Activated T-cell treated with anti-CD3 and anti-CD28 coated beads for 48 hours (primary cell): ENCODE measurements around the gene OR51V1.
"Not testable (repeated sequence)": the region's sequence is repeated elsewhere in the genome, so short reads cannot be mapped to it uniquely, and the experiment has no call there.

Source experiments
- DNase-seq: peaks from one replicate; pipeline ENCODE4 v3.0.0-alpha.2; 2020; ENCODE audit warnings: low read depth

Gene OR51V1

GRCh38 chr11:5200582-5200981 is at the start of gene OR51V1:
Gene OR51V1 (minus strand): TSS chr11:5200682. CDS start chr11:5200682, 0 bp downstream.
- no peak for DNase-seq

- not testable (repeated sequence) for DNase-seq
Observed at GRCh38 chr11:5249807-5250396, 49.4 kb upstream of the OR51V1 start, which contains the start of gene HBG1. Gene HBG1 (minus strand): TSS chr11:5249857. CDS start chr11:5249804, 53 bp downstream.

GRCh38 chr11:5248498-5248897 is 48.0 kb upstream of the OR51V1 start:
- DNase-seq: not testable (repeated sequence)

GRCh38 chr11:5247472-5248192 is 47.1 kb upstream of the OR51V1 start:
- no peak for DNase-seq

- no peak for DNase-seq
Observed at GRCh38 chr11:5246772-5247471, 46.4 kb upstream of the OR51V1 start.

- DNase-seq: no peak
Observed at GRCh38 chr11:5245155-5245554, 44.7 kb upstream of the OR51V1 start.

- no peak for DNase-seq
Observed at GRCh38 chr11:5243816-5244180, 43.3 kb upstream of the OR51V1 start.

GRCh38 chr11:5242933-5243815 is 42.7 kb upstream of the OR51V1 start:
- DNase-seq: no peak

- no peak for DNase-seq
Observed at GRCh38 chr11:5242208-5242607, 41.7 kb upstream of the OR51V1 start.

GRCh38 chr11:5241458-5241857 is 41.0 kb upstream of the OR51V1 start:
- no peak for DNase-seq

GRCh38 chr11:5240458-5240857 is 40.0 kb upstream of the OR51V1 start:
- DNase-seq: no peak

- no peak for DNase-seq
Observed at GRCh38 chr11:5240056-5240455, 39.6 kb upstream of the OR51V1 start.

- no peak for DNase-seq
Observed at GRCh38 chr11:5239046-5239445, 38.6 kb upstream of the OR51V1 start.

GRCh38 chr11:5238486-5238885 is 38.0 kb upstream of the OR51V1 start:
- no peak for DNase-seq

- no peak for DNase-seq
Observed at GRCh38 chr11:5237420-5237819, 36.9 kb upstream of the OR51V1 start.

GRCh38 chr11:5235364-5236095 is 35.0 kb upstream of the OR51V1 start:
- no peak for DNase-seq

- no peak for DNase-seq
Observed at GRCh38 chr11:5234381-5234834, 33.9 kb upstream of the OR51V1 start, which contains the start of gene HBD. Gene HBD (minus strand): TSS chr11:5234483. CDS start chr11:5234433, 50 bp downstream.

- no peak for DNase-seq
Observed at GRCh38 chr11:5233307-5233706, 32.8 kb upstream of the OR51V1 start.

GRCh38 chr11:5232821-5233220 is 32.3 kb upstream of the OR51V1 start:
- DNase-seq: no peak

GRCh38 chr11:5232176-5232575 is 31.7 kb upstream of the OR51V1 start:
- no peak for DNase-seq

GRCh38 chr11:5231111-5231510 is 30.6 kb upstream of the OR51V1 start:
- no peak for DNase-seq
